KBM-7 (cell line): ENCODE results near the gene C6orf89.

Experiments
- DNase-seq: peaks from one replicate; pipeline ENCODE4 v3.0.0-alpha.2; 2015
- in situ Hi-C: fragments of 300-500 bp; cut with MboI; formaldehyde crosslinking; loops from 2 replicates; pipeline ENCODE4 v1.14.3; 2020; ENCODE audit warnings: low sequenced_read_pairs, low pct_unique_long_range_greater_than_20kb, mixed read lengths

Gene C6orf89

GRCh38 chr6:36885461-36886401, at the start of gene C6orf89:
Gene C6orf89, plus strand, starts transcription at chr6:36885952. Its CDS starts 13,493 bp downstream, at chr6:36899445.
- in situ Hi-C loops: no loop called here
- DNase-seq: peak; percentile 97

- DNase-seq: no peak
- in situ Hi-C loops: no loop called here
Measured at GRCh38 chr6:36836111-36837021, 49.4 kb upstream of the C6orf89 start.

- DNase-seq: no peak
- in situ Hi-C loops: no loop called here
Measured at GRCh38 chr6:36837022-36837339, 48.8 kb upstream of the C6orf89 start.

- DNase-seq: no peak
- in situ Hi-C loops: no loop called here
Measured at GRCh38 chr6:36837686-36838085, 48.1 kb upstream of the C6orf89 start.

- in situ Hi-C loops: no loop called here
Measured at GRCh38 chr6:36838896-36839748, 46.6 kb upstream of the C6orf89 start, which contains the start of gene CPNE5. Gene CPNE5, minus strand, starts transcription at chr6:36839444. Its CDS starts 67 bp downstream, at chr6:36839377.

GRCh38 chr6:36839749-36840431, 45.9 kb upstream of the C6orf89 start:
- no peak for DNase-seq
- in situ Hi-C loops: loop anchor here (10.0 kb wide), 1 partner anchor 65 kb away; no protein-coding TSS in a partner anchor

More at GRCh38 chr6:36838896-36839748, 46.6 kb upstream of the C6orf89 start, which contains the start of gene CPNE5:
- no peak for DNase-seq

- DNase-seq: no peak
- in situ Hi-C loops: loop anchor here (10.0 kb wide), 1 partner anchor 66 kb away; no protein-coding TSS in a partner anchor
Measured at GRCh38 chr6:36840432-36841403, 45.0 kb upstream of the C6orf89 start.

GRCh38 chr6:36841756-36842155, 44.0 kb upstream of the C6orf89 start:
- in situ Hi-C loops: loop anchor here (10.0 kb wide), 1 partner anchor 67 kb away; no protein-coding TSS in a partner anchor
- DNase-seq: no peak

GRCh38 chr6:36843170-36843569, 42.6 kb upstream of the C6orf89 start:
- in situ Hi-C loops: loop anchor here (10.0 kb wide), 1 partner anchor 68 kb away; no protein-coding TSS in a partner anchor
- DNase-seq: no peak

- DNase-seq: no peak
- in situ Hi-C loops: loop anchor here (10.0 kb wide), 1 partner anchor 70 kb away; no protein-coding TSS in a partner anchor
Measured at GRCh38 chr6:36844232-36845170, 41.3 kb upstream of the C6orf89 start.

GRCh38 chr6:36845233-36845632, 40.5 kb upstream of the C6orf89 start:
- no peak for DNase-seq
- in situ Hi-C loops: loop anchor here (10.0 kb wide), 1 partner anchor 70 kb away; no protein-coding TSS in a partner anchor

GRCh38 chr6:36847152-36847551, 38.6 kb upstream of the C6orf89 start:
- in situ Hi-C loops: loop anchor here (10.0 kb wide), 1 partner anchor 72 kb away; no protein-coding TSS in a partner anchor
- DNase-seq: no peak

- in situ Hi-C loops: loop anchor here (10.0 kb wide), 1 partner anchor 73 kb away; no protein-coding TSS in a partner anchor
Measured at GRCh38 chr6:36847991-36848390, 37.8 kb upstream of the C6orf89 start.

GRCh38 chr6:36848658-36849441, 36.9 kb upstream of the C6orf89 start:
- in situ Hi-C loops: loop anchor here (10.0 kb wide), 1 partner anchor 74 kb away; no protein-coding TSS in a partner anchor
- no peak for DNase-seq

More at GRCh38 chr6:36847991-36848390, 37.8 kb upstream of the C6orf89 start:
- no peak for DNase-seq

GRCh38 chr6:36850021-36850420, 35.7 kb upstream of the C6orf89 start:
- peak; percentile 28 for DNase-seq
- in situ Hi-C loops: no loop called here
